ENCODE data around the gene FLNB. TPM values are rescaled to one million over a fixed set of nuclear protein-coding genes. Genes with fewer than 3 reads are reported as not detected.
A peak's percentile ranks its signal among the peaks of the same experiment; 100 is the strongest.

FLNB gene
- total RNA-seq, 1 experiment from 2014 or later = 83.4 TPM

DNA sequence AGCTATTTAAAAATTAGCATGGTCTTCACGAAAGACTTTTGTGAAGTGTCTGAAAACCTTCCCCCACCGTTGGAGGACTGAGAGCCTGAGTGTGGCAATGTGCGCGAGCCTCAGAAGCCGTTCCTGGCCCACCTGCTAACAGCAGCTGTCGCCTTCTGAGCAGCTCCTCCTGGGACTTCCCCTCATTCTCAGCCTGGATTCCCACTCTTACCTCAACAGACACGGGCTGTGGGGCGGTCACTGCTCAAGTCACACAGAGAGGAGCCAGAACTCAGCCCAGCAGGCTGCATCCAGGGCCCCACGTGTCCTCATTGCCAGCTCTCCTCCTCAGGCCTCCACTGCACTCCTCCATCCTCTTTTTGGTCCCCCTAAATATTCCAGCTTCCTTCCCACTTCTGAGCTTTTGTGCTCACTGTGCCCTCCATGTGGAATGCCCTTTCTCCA is 194.7 kb downstream of the FLNB start:
- no peak overlapping the region for H3K27ac ChIP-seq (ENCODE audit: insufficient read length, low read depth, low read length)
- H3K4me1 ChIP-seq (ENCODE audit: insufficient read depth, low read length) = no peaks in the 10 kb centered on the region
- H2BK12ac ChIP-seq (ENCODE audit: insufficient read length, low read depth, low read length) = no peak overlapping the region
- H4K91ac ChIP-seq (ENCODE audit: insufficient read length, low read depth, low read length) = no peak overlapping the region
- no peaks in the 10 kb centered on the region; a peak in 2 of 5 replicates for H3K9me3 Mint-ChIP-seq
- peaks cover 10% of the 10 kb centered on the region for H3K27me3 Mint-ChIP-seq (ENCODE audit: low read depth)
- no peak overlapping the region for H4K5ac ChIP-seq (ENCODE audit: insufficient read length, low read depth, low read length)
- H3T11ph ChIP-seq (ENCODE audit: low read length) = no peak overlapping the region
- no peak overlapping the region for H3K56ac ChIP-seq (ENCODE audit: insufficient read length, low read depth, low read length)
- H3K36me3 Mint-ChIP-seq (ENCODE audit: insufficient read depth in 1 of 3, low read depth in 3 of 3) = no peaks in the 10 kb centered on the region
- H3K14ac ChIP-seq (ENCODE audit: insufficient read depth, low read length) = no peak overlapping the region; the same call in 1 of the 2 replicates
- no peak overlapping the region for H4K8ac ChIP-seq (replicated peaks; ENCODE audit: insufficient read length, low read depth, low read length)
- no peak overlapping the region for H2AK5ac ChIP-seq (ENCODE audit: insufficient read length, low read length)
- H3K27ac Mint-ChIP-seq = peak overlapping the region in 1 of 3 experiments; percentile 18; a peak in 1 of 7 replicates
- no peak for DNase-seq
- H2BK120ac ChIP-seq (ENCODE audit: low read depth, low read length, poor library complexity, severe bottlenecking) = no peak overlapping the region
- no peaks in the 10 kb centered on the region for H3K9me3 ChIP-seq (ENCODE audit: control insufficient read depth, low read depth, low read length)
- H3K9ac ChIP-seq (ENCODE audit: extremely low read depth, insufficient read length, low read length) = no peak overlapping the region
- no peaks in the 10 kb centered on the region for H4K20me1 ChIP-seq (ENCODE audit: control insufficient read depth, insufficient read depth, insufficient read length)
- no peaks in the 10 kb centered on the region for H3K23me2 ChIP-seq (ENCODE audit: insufficient read length, low read depth, low read length, poor library complexity, severe bottlenecking)
- no peak overlapping the region for H3K4me2 ChIP-seq (ENCODE audit: insufficient read depth, insufficient read length, low read length)
- no peak overlapping the region for H3K23ac ChIP-seq (ENCODE audit: insufficient read length, low read depth, low read length)
- no peak overlapping the region for H3K18ac ChIP-seq (ENCODE audit: insufficient read length, low read depth, low read length)
- no peak overlapping the region for H2AFZ ChIP-seq (ENCODE audit: low read length)
- no CpG with 5 or more reads among the region's 9 CpGs for WGBS (ENCODE audit: extremely low coverage, insufficient read length, low lambda C conversion rate)
- H3K4me1 Mint-ChIP-seq = no peaks in the 10 kb centered on the region
- H3K4ac ChIP-seq (ENCODE audit: low read depth, low read length) = no peak overlapping the region
- no peaks in the 10 kb centered on the region for H3K79me2 ChIP-seq (ENCODE audit: insufficient read depth, low read length)
- H3K27me3 ChIP-seq (ENCODE audit: insufficient read depth, low read length) = no peaks in the 10 kb centered on the region
- H2BK20ac ChIP-seq (ENCODE audit: low read depth, low read length, poor library complexity, severe bottlenecking) = no peak overlapping the region
- H2BK5ac ChIP-seq (ENCODE audit: insufficient read length, low read length) = no peak overlapping the region
- H3K4me3 Mint-ChIP-seq = no peak overlapping the region; a peak in 1 of 5 replicates
- no peaks in the 10 kb centered on the region for H3K79me1 ChIP-seq (ENCODE audit: insufficient read depth, low read depth, low read length, poor library complexity, severe bottlenecking)
- TF ChIP-seq, protein P1, sequence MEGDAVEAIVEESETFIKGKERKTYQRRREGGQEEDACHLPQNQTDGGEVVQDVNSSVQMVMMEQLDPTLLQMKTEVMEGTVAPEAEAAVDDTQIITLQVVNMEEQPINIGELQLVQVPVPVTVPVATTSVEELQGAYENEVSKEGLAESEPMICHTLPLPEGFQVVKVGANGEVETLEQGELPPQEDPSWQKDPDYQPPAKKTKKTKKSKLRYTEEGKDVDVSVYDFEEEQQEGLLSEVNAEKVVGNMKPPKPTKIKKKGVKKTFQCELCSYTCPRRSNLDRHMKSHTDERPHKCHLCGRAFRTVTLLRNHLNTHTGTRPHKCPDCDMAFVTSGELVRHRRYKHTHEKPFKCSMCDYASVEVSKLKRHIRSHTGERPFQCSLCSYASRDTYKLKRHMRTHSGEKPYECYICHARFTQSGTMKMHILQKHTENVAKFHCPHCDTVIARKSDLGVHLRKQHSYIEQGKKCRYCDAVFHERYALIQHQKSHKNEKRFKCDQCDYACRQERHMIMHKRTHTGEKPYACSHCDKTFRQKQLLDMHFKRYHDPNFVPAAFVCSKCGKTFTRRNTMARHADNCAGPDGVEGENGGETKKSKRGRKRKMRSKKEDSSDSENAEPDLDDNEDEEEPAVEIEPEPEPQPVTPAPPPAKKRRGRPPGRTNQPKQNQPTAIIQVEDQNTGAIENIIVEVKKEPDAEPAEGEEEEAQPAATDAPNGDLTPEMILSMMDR (conservative IDR thresholded peaks at IDR 0.05) = no peak
- H2BK15ac ChIP-seq (ENCODE audit: low read depth, low read length) = no peak overlapping the region

Data from H9 (cell line).